ENCODE measurements around the gene BAG3. TPM values are rescaled to one million over a fixed set of nuclear protein-coding genes. Genes with fewer than 3 reads are reported as not detected.

The BAG3 gene
- total and polyA plus RNA-seq, 9 of the 15 experiments (the other 6 are each of a cell fraction or from before 2014, with no cell fraction given) = 2.6 to 27.4 (median 7.2) TPM

GRCh38 chr10:119640875-119641526 lies 10.2 kb upstream of the BAG3 start (continued):
- no peak for TF ChIP-seq FOXM1 (IDR thresholded peaks at IDR 0.05; ENCODE audit: low read depth)
- TF ChIP-seq FOXM1 (CRISPR knock-in tag; IDR thresholded peaks at IDR 0.05; ENCODE audit: low read depth) = no peak

GRCh38 chr10:119642556-119643111 lies 8.5 kb upstream of the BAG3 start:
- Histone ChIP-seq H3K36me3 (ENCODE audit: control insufficient read depth, insufficient read depth, low read length) (no peaks in the 10 kb centered on the region), H2AFZ (ENCODE audit: low read depth, low read length) (no peak overlapping the region), H3K4me1 (replicated peaks in 1 of 2; ENCODE audit: control insufficient read depth in 2 of 2, insufficient read depth in 2 of 2, low read length in 2 of 2) (no peaks in the 10 kb centered on the region), H3K9me1 (ENCODE audit: control insufficient read depth, insufficient read depth, low read length) (no peaks in the 10 kb centered on the region), H3K9ac (ENCODE audit: insufficient read depth in 1 of 2, low read depth in 2 of 2, low read length in 2 of 2) (no peak overlapping the region), H3K9me3 (replicated peaks; ENCODE audit: control insufficient read depth, insufficient read depth, low read depth, low read length) (peaks cover 2% of the 10 kb centered on the region), H3K79me2 (ENCODE audit: control insufficient read depth, insufficient read depth, low read length) (no peaks in the 10 kb centered on the region), H3K27me3 (ENCODE audit: control insufficient read depth in 2 of 2, insufficient read depth in 2 of 2, low read length in 2 of 2) (no peaks in the 10 kb centered on the region), H4K20me1 (replicated peaks; ENCODE audit: control insufficient read depth, insufficient read depth, low read length) (no peaks in the 10 kb centered on the region), H3K27ac (ENCODE audit: extremely low read depth, low read depth, low read length) (no peak overlapping the region), H3K4me3 (no peak overlapping the region), H3K4me2 (ENCODE audit: insufficient read depth, low read length) (no peak overlapping the region)
- intact Hi-C loops (cut with micrococcal nuclease) (no loop called here), in situ Hi-C loops (cut with MboI) (no loop called here)
- BruUV-seq (replicated peaks) = no TSS peak
- FAIRE-seq = no peak
- no peak for ATAC-seq
- DNase-seq (ENCODE audit: extremely low read depth in 1 of 4, low spot score in 3 of 4) = no peak
- ChIA-PET CTCF (ENCODE audit: low intra/inter-chr PET ratio) (no interaction called here), POLR2A (interaction anchor here (1.0 to 1.7 kb wide), 2 partner anchors 8 to 16 kb away, joined by 5 to 6 read pairs; partner anchors contain the start of gene BAG3)
- 17% methylated on average over 1 of the region's 2 CpGs for WGBS (ENCODE audit: insufficient coverage, low coverage, missing lambda C conversion rate)
- TF ChIP-seq FOXA1 (IDR thresholded peaks at IDR 0.05; ENCODE audit: borderline replicate concordance) = no peak
- no peak for TF ChIP-seq ZHX1 (conservative IDR thresholded peaks at IDR 0.05; ENCODE audit: low read length)
- TF ChIP-seq CBX2 (IDR thresholded peaks at IDR 0.05; ENCODE audit: insufficient read depth, low read length, poor library complexity, severe bottlenecking) = no peak
- no peak for TF ChIP-seq ZNF140 (CRISPR knock-in tag; IDR thresholded peaks at IDR 0.05)
- TF ChIP-seq COPS2 (conservative IDR thresholded peaks at IDR 0.05) = no peak
- TF ChIP-seq, protein P1, sequence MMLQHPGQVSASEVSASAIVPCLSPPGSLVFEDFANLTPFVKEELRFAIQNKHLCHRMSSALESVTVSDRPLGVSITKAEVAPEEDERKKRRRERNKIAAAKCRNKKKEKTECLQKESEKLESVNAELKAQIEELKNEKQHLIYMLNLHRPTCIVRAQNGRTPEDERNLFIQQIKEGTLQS (IDR thresholded peaks at IDR 0.05) = no peak
- TF ChIP-seq, protein P1 (CRISPR knock-in tag; conservative IDR thresholded peaks at IDR 0.05) = no peak
- no peak for TF ChIP-seq ZNF12 (CRISPR knock-in tag; IDR thresholded peaks at IDR 0.05)
- no peak for TF ChIP-seq ZBTB11 (CRISPR knock-in tag; IDR thresholded peaks at IDR 0.05)
- no peak for TF ChIP-seq TEAD4 (IDR thresholded peaks at IDR 0.05; ENCODE audit: low read length)
- no peak for TF ChIP-seq TEAD4 (CRISPR knock-in tag; IDR thresholded peaks at IDR 0.05; ENCODE audit: borderline replicate concordance)
